BE2C (cell line): Measurements from ENCODE around the gene SLFN12L.
"Not testable (repeated sequence)": the region's sequence is repeated elsewhere in the genome, so short reads cannot be mapped to it uniquely, and the experiment has no call there.

Experiments used
- DNase-seq: peaks from one replicate; pipeline ENCODE4 v3.0.0-alpha.2; 2020
- H3K27me3 ChIP-seq: fragments of 250-450 bp; sonication (Bioruptor Pico); 2 replicates; pipeline ENCODE4 v1.5.1; 2020; ENCODE audit warnings: mild to moderate bottlenecking
- H3K36me3 ChIP-seq: fragments of 250-450 bp; sonication (Bioruptor Pico); 2 replicates; pipeline ENCODE4 v1.5.1; 2020; ENCODE audit warnings: mild to moderate bottlenecking
- H3K4me1 ChIP-seq: fragments of 250-450 bp; sonication (Bioruptor Pico); 2 replicates; pipeline ENCODE4 v1.5.1; 2020
- H3K4me3 ChIP-seq: 2 replicates; pipeline ENCODE4 v1.5.1; 2011; ENCODE audit warnings: low read depth, low read length
- H3K9me3 ChIP-seq: fragments of 250-450 bp; sonication (Bioruptor Pico); 2 replicates; pipeline ENCODE4 v1.5.1; 2020
- CTCF ChIP-seq: IDR thresholded peaks from 2 replicates; pipeline ENCODE4 v1.5.1; 2012; ENCODE audit warnings: mild to moderate bottlenecking, low read depth, low read length

SLFN12L gene

GRCh38 chr17:35531160-35531559 lies 6.3 kb downstream of the SLFN12L start:
- no peak for DNase-seq
- H3K27me3 ChIP-seq = no peaks in the 10 kb centered on the region; the same call in 1 of the 2 replicates

GRCh38 chr17:35529866-35530265 lies 7.6 kb downstream of the SLFN12L start:
- no peaks in the 10 kb centered on the region for H3K36me3 ChIP-seq
- no peak for TF ChIP-seq CTCF
- no peaks in the 10 kb centered on the region for H3K9me3 ChIP-seq
- H3K4me3 ChIP-seq = no peak overlapping the region
- no peaks in the 10 kb centered on the region for H3K4me1 ChIP-seq
- no peaks in the 10 kb centered on the region; the same call in 1 of the 2 replicates for H3K27me3 ChIP-seq
- DNase-seq = no peak

More at GRCh38 chr17:35531160-35531559, 6.3 kb downstream of the SLFN12L start:
- TF ChIP-seq CTCF = no peak
- Histone ChIP-seq H3K4me1 (no peaks in the 10 kb centered on the region), H3K4me3 (no peak overlapping the region), H3K36me3 (no peaks in the 10 kb centered on the region), H3K9me3 (no peaks in the 10 kb centered on the region)

- H3K27me3 ChIP-seq, H3K9me3 ChIP-seq, H3K4me3 ChIP-seq, DNase-seq, H3K36me3 ChIP-seq, H3K4me1 ChIP-seq: not testable (repeated sequence)
Observed at GRCh38 chr17:35529326-35529725, 8.2 kb downstream of the SLFN12L start.

- H3K4me3 ChIP-seq = no peak overlapping the region
- no peaks in the 10 kb centered on the region for H3K36me3 ChIP-seq
- TF ChIP-seq CTCF = no peak
- H3K4me1 ChIP-seq = no peaks in the 10 kb centered on the region
- H3K9me3 ChIP-seq = no peaks in the 10 kb centered on the region
- no peak for DNase-seq
- H3K27me3 ChIP-seq = peaks cover 45% of the 10 kb centered on the region
Observed at GRCh38 chr17:35523296-35523695, 14.2 kb downstream of the SLFN12L start.

GRCh38 chr17:35521654-35522256 lies 15.7 kb downstream of the SLFN12L start:
- peaks cover 58% of the 10 kb centered on the region for H3K27me3 ChIP-seq
- H3K9me3 ChIP-seq, H3K4me1 ChIP-seq, H3K4me3 ChIP-seq, DNase-seq, H3K36me3 ChIP-seq: not testable (repeated sequence)

- Histone ChIP-seq H3K36me3 (no peaks in the 10 kb centered on the region), H3K4me1 (no peaks in the 10 kb centered on the region), H3K9me3 (no peaks in the 10 kb centered on the region), H3K27me3 (peaks cover 64% of the 10 kb centered on the region), H3K4me3 (no peak overlapping the region)
- no peak for TF ChIP-seq CTCF
- DNase-seq = no peak
Observed at GRCh38 chr17:35521150-35521549, 16.3 kb downstream of the SLFN12L start.

- no peak for TF ChIP-seq CTCF
- Histone ChIP-seq H3K4me1 (no peaks in the 10 kb centered on the region), H3K4me3 (no peak overlapping the region), H3K9me3 (no peaks in the 10 kb centered on the region), H3K27me3 (peaks cover 76% of the 10 kb centered on the region), H3K36me3 (no peaks in the 10 kb centered on the region)
- no peak for DNase-seq
Observed at GRCh38 chr17:35519906-35520442, 17.5 kb downstream of the SLFN12L start.
